ENCODE measurements around the gene SNX10.

DNA sequence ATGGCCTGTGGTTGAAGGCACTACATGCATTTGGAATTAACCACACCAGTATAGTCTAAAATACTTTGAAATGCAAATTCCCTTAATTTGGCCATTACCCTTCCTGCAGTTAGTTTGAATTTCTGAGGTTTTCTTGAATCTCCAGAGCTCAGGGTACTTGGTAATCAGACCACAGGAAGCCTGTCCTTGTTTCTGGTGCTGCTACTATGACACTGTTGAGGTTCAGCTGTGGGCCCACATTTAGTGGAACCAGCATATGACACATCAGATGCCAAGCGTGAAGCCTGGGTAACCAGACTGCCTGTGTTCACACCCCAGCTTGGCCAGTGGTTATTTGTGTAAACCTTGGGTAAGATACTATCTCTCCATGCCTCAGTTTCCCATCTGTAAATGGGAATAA is 124.3 kb downstream of the SNX10 start:
- no peak for TF ChIP-seq EP300 (IDR thresholded peaks at IDR 0.05; ENCODE audit: borderline replicate concordance)
- TF ChIP-seq TEAD4 (IDR thresholded peaks at IDR 0.05): no peak
- no peak for TF ChIP-seq TCF12 (IDR thresholded peaks at IDR 0.05; ENCODE audit: low read depth)
- TF ChIP-seq YY1 (IDR thresholded peaks at IDR 0.05; ENCODE audit: low read depth): no peak
- no peak for TF ChIP-seq TAF1 (IDR thresholded peaks at IDR 0.05; ENCODE audit: low read depth)
- TF ChIP-seq CEBPB (IDR thresholded peaks at IDR 0.05): no peak
- TF ChIP-seq CREB1 (IDR thresholded peaks at IDR 0.05; ENCODE audit: low read depth): no peak
- TF ChIP-seq ZBTB7A (IDR thresholded peaks at IDR 0.05; ENCODE audit: low read depth): no peak
- TF ChIP-seq, protein P1, sequence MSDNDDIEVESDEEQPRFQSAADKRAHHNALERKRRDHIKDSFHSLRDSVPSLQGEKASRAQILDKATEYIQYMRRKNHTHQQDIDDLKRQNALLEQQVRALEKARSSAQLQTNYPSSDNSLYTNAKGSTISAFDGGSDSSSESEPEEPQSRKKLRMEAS (IDR thresholded peaks at IDR 0.05): no peak
- TF ChIP-seq, protein P2, sequence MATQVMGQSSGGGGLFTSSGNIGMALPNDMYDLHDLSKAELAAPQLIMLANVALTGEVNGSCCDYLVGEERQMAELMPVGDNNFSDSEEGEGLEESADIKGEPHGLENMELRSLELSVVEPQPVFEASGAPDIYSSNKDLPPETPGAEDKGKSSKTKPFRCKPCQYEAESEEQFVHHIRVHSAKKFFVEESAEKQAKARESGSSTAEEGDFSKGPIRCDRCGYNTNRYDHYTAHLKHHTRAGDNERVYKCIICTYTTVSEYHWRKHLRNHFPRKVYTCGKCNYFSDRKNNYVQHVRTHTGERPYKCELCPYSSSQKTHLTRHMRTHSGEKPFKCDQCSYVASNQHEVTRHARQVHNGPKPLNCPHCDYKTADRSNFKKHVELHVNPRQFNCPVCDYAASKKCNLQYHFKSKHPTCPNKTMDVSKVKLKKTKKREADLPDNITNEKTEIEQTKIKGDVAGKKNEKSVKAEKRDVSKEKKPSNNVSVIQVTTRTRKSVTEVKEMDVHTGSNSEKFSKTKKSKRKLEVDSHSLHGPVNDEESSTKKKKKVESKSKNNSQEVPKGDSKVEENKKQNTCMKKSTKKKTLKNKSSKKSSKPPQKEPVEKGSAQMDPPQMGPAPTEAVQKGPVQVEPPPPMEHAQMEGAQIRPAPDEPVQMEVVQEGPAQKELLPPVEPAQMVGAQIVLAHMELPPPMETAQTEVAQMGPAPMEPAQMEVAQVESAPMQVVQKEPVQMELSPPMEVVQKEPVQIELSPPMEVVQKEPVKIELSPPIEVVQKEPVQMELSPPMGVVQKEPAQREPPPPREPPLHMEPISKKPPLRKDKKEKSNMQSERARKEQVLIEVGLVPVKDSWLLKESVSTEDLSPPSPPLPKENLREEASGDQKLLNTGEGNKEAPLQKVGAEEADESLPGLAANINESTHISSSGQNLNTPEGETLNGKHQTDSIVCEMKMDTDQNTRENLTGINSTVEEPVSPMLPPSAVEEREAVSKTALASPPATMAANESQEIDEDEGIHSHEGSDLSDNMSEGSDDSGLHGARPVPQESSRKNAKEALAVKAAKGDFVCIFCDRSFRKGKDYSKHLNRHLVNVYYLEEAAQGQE (IDR thresholded peaks at IDR 0.05; ENCODE audit: low read depth): no peak
- no peak for TF ChIP-seq RAD21 (IDR thresholded peaks at IDR 0.05; ENCODE audit: low read depth)
- TF ChIP-seq FOXM1 (IDR thresholded peaks at IDR 0.05; ENCODE audit: borderline replicate concordance, low read depth): no peak
- no peak for TF ChIP-seq NFIC (IDR thresholded peaks at IDR 0.05)

Measured in Ishikawa (cell line).